ENCODE results near the gene LRRC27.

DNA sequence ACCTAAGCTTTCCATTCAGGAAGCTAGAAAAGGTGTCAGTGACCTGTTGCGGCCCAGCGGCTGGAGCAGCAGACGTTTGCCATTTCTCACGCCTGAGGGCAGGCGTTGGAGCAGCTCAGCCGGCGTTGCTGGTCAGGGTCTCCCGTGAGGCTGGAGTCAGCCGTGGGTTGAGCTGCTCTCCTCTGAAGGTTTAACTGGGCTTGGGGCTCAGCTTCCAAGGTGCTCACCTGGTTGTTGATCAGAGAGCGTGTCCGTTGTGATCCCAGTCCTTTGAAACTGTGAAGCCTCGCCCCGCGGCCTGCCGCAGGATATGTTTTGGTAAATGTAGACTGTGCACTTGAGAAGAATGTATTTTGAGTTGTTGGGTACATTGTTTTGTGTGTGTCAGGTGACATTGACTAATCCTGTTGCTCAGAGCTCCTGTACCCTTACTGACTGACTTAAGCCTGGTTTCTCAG lies 44.4 kb downstream of the LRRC27 start:
- TF ChIP-seq, protein P1, sequence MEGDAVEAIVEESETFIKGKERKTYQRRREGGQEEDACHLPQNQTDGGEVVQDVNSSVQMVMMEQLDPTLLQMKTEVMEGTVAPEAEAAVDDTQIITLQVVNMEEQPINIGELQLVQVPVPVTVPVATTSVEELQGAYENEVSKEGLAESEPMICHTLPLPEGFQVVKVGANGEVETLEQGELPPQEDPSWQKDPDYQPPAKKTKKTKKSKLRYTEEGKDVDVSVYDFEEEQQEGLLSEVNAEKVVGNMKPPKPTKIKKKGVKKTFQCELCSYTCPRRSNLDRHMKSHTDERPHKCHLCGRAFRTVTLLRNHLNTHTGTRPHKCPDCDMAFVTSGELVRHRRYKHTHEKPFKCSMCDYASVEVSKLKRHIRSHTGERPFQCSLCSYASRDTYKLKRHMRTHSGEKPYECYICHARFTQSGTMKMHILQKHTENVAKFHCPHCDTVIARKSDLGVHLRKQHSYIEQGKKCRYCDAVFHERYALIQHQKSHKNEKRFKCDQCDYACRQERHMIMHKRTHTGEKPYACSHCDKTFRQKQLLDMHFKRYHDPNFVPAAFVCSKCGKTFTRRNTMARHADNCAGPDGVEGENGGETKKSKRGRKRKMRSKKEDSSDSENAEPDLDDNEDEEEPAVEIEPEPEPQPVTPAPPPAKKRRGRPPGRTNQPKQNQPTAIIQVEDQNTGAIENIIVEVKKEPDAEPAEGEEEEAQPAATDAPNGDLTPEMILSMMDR (IDR thresholded peaks at IDR 0.05; ENCODE audit: low read depth, low read length), result no peak
- no peak for TF ChIP-seq EZH2phosphoT487 (IDR thresholded peaks at IDR 0.05; ENCODE audit: low read depth)

Measured in OCI-LY3 (cell line).